HG03520 (cell line): ENCODE data around the gene DDAH1.

Experiments used
- ATAC-seq: cut with Tn5 transposase; IDR thresholded peaks from one replicate; pipeline ENCODE4 v1.9.1; 2021; ENCODE audit warnings: mild to moderate bottlenecking, moderate library complexity; ENCODE audit not compliant: unreplicated experiment

DDAH1 gene

GRCh38 chr1:85445906-85446305 is 19.1 kb downstream of the DDAH1 start:
- no peak for ATAC-seq

GRCh38 chr1:85444381-85444780 is 20.6 kb downstream of the DDAH1 start:
- ATAC-seq, result no peak

DNA sequence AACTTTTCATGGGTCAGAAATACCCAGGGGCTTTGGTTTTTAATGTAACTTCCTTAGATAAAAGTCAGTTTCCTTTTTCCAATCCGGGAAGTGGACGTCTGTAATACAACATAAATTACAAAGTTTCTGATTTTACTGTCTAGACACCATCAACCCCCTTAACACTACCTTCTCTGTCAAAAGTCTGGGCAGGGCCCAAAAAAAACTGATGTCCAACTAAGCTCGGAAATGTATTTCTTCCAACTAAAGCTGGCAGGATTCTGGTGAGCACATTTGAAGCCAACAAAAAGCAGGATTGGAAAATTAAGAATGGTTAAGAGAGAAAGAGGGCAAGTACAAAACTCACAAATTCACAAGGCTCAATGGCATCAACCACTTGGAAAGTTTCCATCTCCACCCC is 24.3 kb downstream of the DDAH1 start:
- no peak for ATAC-seq

GRCh38 chr1:85438353-85438752 is 26.6 kb downstream of the DDAH1 start:
- no peak for ATAC-seq

- ATAC-seq, result no peak
These were observed 27.8 kb downstream of the DDAH1 start for GRCh38 chr1:85437139-85437538.

DNA sequence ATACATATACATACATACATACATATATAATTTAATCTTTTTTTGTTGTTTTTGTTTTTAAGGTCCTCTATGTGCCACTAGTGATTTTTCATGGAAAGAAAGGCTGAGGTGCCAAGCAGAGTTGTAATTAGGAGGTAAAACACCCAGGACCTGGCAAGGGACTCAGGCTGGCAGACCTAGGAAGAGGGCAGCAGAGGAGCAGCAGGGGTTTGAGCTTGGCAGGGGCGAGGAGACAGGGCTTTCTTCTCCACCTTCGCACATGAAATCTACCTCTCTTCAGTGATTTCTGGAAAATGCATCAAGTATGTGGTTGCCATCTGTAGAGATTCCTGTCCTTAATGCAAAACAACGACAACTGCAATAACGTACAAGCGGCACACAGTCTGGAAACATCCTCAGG is 31.9 kb downstream of the DDAH1 start:
- ATAC-seq, result no peak

GRCh38 chr1:85428471-85429089 is 36.4 kb downstream of the DDAH1 start:
- ATAC-seq, result no peak

GRCh38 chr1:85427849-85428248 is 37.1 kb downstream of the DDAH1 start:
- ATAC-seq, result no peak

- no peak for ATAC-seq
These were observed 37.6 kb downstream of the DDAH1 start for GRCh38 chr1:85427331-85427730.

- no peak for ATAC-seq
These were observed 43.8 kb downstream of the DDAH1 start for GRCh38 chr1:85421179-85421578.

DNA sequence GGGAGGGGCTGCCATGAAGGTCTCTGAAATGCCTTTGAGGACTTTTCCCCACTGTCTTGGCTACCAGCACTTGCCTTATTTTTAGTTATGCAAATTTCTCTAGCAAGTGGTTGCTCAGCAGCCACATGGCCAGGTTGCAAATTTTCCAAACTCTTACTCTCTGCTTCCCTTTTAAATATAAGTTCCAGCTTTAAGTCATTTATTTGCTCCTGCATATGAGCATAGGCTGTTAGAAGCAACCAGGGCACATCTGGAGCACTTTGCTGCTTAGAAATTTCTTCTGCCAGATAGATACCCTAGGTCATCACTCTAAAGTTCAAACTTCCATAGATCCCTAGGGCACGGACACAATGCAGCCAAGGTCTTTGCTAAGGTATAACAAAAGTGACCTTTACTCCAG is 44.8 kb downstream of the DDAH1 start:
- no peak for ATAC-seq

- no peak for ATAC-seq
These were observed 47.1 kb downstream of the DDAH1 start for GRCh38 chr1:85417876-85418275.

DNA sequence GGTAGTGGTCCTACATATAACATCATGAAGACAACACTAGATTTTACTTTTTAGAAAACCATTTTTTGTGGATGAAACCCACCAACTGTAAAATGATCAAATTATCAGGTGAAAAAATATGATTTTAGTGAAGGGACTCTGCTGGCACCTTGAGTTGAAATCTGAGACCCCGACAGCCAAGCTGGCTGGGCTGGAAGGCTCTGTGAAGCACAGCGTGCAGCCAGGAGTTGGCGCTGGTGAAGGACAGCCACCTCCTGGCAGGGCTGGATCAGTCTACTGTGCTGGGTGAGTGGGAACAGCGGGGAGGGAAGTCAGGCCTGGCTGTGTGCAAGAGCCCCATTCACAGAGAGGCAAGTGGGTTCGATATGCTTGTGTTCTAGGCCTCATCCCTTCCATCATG is 47.9 kb downstream of the DDAH1 start:
- no peak for ATAC-seq

DNA sequence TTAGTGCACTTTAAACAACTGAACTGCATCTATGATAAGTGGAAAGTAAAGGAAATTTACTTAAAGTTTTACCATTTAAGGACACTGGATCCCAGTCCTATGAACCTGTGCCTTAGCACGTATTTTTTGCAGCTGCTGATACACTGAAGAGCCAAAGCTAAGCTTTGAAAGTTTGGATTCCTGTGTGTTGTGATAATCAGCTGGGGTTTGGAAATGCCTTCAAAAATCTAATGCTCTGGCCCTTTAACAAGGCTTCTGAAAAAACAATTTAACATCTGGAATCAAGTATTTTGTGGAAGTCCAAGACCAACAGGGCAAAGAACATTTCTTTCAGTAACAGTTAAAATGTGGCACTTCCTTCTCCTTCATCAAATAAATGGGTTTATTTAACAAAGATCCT is 51.8 kb downstream of the DDAH1 start:
- ATAC-seq, result no peak

- no peak for ATAC-seq
These were observed 53.2 kb downstream of the DDAH1 start for GRCh38 chr1:85411567-85412305.

GRCh38 chr1:85409516-85409915 is 55.4 kb downstream of the DDAH1 start:
- no peak for ATAC-seq

GRCh38 chr1:85407746-85408377 is 57.1 kb downstream of the DDAH1 start:
- ATAC-seq, result no peak

GRCh38 chr1:85406887-85407533 is 57.9 kb downstream of the DDAH1 start:
- no peak for ATAC-seq

- ATAC-seq, result no peak
These were observed 58.9 kb downstream of the DDAH1 start for GRCh38 chr1:85406081-85406480.

DNA sequence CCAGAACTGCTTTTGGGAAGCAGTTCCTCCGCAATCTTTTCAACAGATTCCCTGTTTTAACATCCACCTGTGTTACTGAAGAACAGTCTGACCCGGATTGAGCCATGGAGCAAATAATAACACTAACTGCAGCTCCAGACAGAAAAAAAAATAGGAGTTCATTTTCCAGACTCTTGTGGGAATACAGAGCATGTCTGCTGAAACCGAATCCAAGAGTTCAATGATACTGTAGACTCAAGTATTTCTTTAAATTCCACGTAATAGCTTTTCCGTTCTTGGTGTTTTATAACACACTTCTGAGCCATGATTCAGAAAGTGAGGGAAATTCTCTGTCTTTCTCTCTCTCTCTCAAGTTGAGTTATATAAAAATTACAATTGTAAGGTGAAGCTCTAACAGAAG is 60.6 kb downstream of the DDAH1 start:
- no peak for ATAC-seq

GRCh38 chr1:85398391-85399064 is 66.4 kb downstream of the DDAH1 start:
- ATAC-seq, result no peak
